SK-N-DZ (cell line): Measurements from ENCODE around the gene TBC1D10B.
A peak's percentile ranks its signal among the peaks of the same experiment; 100 is the strongest.
"Not testable (repeated sequence)": the region's sequence is repeated elsewhere in the genome, so short reads cannot be mapped to it uniquely, and the experiment has no call there.

ENCODE experiments used
- DNase-seq: peaks from one replicate; pipeline ENCODE4 v3.0.0-alpha.2; 2015; ENCODE audit warnings: low spot score
- small RNA-seq, 2 experiments: library from RNA; depleted of rRNA; stranded (forward); fragments of <200 nt; gene quantifications; one replicate each; pipeline ENCODE3, GENCODE V24; 2014

Gene TBC1D10B

DNA sequence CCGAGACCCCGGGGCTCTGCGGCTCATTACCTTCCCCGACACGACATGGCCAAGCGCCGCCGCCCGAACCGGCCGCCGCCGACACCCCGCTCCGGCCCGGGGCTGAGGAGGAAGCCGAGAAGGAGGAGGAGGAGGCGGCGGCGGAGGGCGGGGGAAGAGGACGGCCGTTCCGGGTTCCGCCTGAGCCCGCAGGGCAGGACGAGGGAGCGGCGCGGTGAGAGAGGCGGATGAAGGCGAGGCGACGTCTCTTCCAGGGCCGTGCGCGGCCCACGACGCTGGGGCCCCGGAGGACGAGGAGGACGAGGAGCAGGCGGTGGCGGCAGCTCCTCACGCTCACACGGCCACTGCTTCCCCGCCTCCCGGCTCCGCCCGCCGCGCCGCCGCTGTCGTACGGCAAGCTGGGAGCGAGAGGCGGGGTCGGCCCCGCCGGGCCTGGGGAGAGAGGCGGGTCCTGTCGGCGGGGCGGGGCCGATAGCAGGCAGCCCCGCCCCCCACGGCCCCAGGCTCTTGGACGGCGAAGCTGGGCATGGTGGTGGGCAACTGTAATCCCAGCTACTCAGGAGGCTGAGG lies 35.2 kb downstream of the TBC1D10B start:
- DNase-seq: peak; percentile 83

GRCh38 chr16:30334473-30334989 lies 35.8 kb downstream of the TBC1D10B start:
- DNase-seq: peak; percentile 82

DNA sequence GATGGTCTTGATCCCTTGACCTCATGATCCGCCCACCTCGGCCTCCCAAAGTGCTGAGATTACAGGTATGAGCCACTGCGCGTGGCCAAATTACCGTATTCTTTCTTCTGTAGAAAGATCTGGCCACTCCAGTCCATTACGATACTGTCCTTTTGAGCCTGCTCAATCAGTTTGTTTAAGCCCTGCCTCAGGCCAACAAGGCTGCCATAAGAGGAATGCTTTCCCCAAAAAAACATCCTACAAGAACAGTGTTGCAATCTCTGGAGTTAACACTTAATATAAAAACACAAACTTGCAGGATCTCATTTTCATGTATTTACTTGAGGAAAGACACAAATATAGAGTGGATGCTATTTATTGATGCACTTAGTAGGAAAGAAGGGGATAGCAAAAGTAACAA lies 46.1 kb downstream of the TBC1D10B start:
- not testable (repeated sequence) for DNase-seq

DNA sequence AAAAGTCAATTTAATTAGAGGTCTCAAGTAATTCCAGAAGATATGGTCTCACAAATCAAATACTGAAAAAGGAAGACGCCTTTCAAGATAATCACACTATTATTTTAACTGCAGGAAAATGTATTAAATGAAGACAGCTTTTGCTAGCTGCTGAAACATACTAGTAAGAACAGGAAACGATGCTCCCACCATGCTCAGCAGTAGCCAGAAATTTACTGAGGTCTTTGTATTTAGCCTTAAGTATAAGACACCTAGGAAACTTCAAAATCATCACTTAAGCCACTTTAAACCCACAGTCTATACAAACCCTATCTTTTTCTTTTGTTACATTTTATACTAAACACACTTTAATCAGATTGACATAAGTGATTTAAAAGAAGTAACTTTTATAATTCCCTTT lies 51.6 kb downstream of the TBC1D10B start:
- DNase-seq: not testable (repeated sequence)

DNA sequence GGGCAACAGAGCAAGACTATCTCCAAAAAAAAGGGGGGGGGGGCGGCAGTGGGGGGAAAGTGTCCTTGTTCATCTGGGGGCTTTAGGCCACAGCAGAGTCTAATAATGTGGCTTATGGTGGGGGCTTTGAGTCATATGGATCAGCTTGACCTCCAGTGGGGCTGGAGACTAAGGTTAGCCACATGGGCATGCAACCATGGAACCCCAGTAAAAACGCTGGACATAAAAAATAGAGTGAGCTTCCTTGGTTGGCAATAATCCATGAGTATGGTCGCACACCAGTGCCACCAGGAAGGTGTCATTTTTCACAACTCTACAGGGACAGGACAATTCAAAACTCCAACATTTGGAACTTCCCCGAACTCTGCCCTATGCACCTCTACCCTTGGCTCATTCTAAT lies 59.4 kb downstream of the TBC1D10B start:
- DNase-seq: not testable (repeated sequence)

DNA sequence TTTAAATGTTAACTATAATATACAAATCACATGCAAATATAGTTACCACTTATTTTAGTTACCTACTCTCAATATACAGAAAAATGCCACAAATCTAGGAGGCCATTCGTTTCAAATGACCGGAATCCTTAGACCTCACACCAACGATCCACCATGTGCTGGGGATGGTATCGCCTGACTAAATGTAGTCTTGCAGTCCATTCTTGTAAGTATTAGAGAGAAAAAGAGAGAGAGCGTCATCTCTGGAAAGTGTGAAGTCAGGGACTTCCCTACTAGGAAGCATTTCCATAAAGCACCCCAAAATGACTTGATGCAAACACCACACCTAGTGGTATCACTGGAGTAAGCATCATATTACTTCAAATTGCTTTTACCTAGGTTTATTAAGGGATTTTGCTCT lies 61.0 kb downstream of the TBC1D10B start:
- DNase-seq: not testable (repeated sequence)

Small RNA genes lying within 50 kb of the gene (small RNA-seq; reads per million reads assigned to genes)
- 1.6 to 1.8 reads per million in 2 experiments for gene RF00406
